ENCODE data around the gene PLK2.

The PLK2 gene

GRCh38 chr5:58447226-58447625 is 12.7 kb downstream of the PLK2 start:
- FAIRE-seq, result no peak

- no peak for FAIRE-seq
These were observed 13.9 kb downstream of the PLK2 start for GRCh38 chr5:58446024-58446423.

- FAIRE-seq, result no peak
These were observed 15.1 kb downstream of the PLK2 start for GRCh38 chr5:58444805-58445204.

- FAIRE-seq, result no peak
These were observed 18.9 kb downstream of the PLK2 start for GRCh38 chr5:58440901-58441460.

GRCh38 chr5:58439094-58439644 is 20.7 kb downstream of the PLK2 start:
- no peak for FAIRE-seq

- FAIRE-seq, result no peak
These were observed 22.2 kb downstream of the PLK2 start for GRCh38 chr5:58437661-58438060.

GRCh38 chr5:58431832-58432231 is 28.1 kb downstream of the PLK2 start:
- no peak for FAIRE-seq

GRCh38 chr5:58412932-58413331 is 47.0 kb downstream of the PLK2 start:
- FAIRE-seq, result no peak

- no peak for FAIRE-seq
These were observed 47.8 kb downstream of the PLK2 start for GRCh38 chr5:58412081-58412480.

- no peak for FAIRE-seq
These were observed 48.5 kb downstream of the PLK2 start for GRCh38 chr5:58411372-58411771.

GRCh38 chr5:58410441-58410840 is 49.4 kb downstream of the PLK2 start:
- no peak for FAIRE-seq

- no peak for FAIRE-seq
These were observed 52.7 kb downstream of the PLK2 start for GRCh38 chr5:58407042-58407719.

- no peak for FAIRE-seq
These were observed 53.5 kb downstream of the PLK2 start for GRCh38 chr5:58406394-58406793.

GRCh38 chr5:58405175-58405574 is 54.7 kb downstream of the PLK2 start:
- FAIRE-seq, result no peak

GRCh38 chr5:58404734-58405133 is 55.2 kb downstream of the PLK2 start:
- no peak for FAIRE-seq
